RKO (cell line): ENCODE results near the gene GRM2.
"Not testable (repeated sequence)": the region's sequence is repeated elsewhere in the genome, so short reads cannot be mapped to it uniquely, and the experiment has no call there.

Experiments
- DNase-seq: peaks from one replicate; pipeline ENCODE4 v3.0.0-alpha.2; 2016; ENCODE audit warnings: low spot score

The GRM2 gene

GRCh38 chr3:51722362-51722761, 15.5 kb downstream of the GRM2 start:
- no peak for DNase-seq

- no peak for DNase-seq
Measured at GRCh38 chr3:51727500-51727899, 20.6 kb downstream of the GRM2 start.

- DNase-seq, result no peak
Measured at GRCh38 chr3:51729042-51729633, 22.3 kb downstream of the GRM2 start.

GRCh38 chr3:51733859-51734571, 27.1 kb downstream of the GRM2 start:
- no peak for DNase-seq

- no peak for DNase-seq
Measured at GRCh38 chr3:51734572-51734907, 27.7 kb downstream of the GRM2 start.

- no peak for DNase-seq
Measured at GRCh38 chr3:51735039-51735438, 28.2 kb downstream of the GRM2 start.

GRCh38 chr3:51735950-51736349, 29.1 kb downstream of the GRM2 start:
- DNase-seq, result no peak

GRCh38 chr3:51739110-51739509, 32.2 kb downstream of the GRM2 start:
- no peak for DNase-seq

- not testable (repeated sequence) for DNase-seq
Measured at GRCh38 chr3:51742320-51742719, 35.5 kb downstream of the GRM2 start.

GRCh38 chr3:51742978-51743377, 36.1 kb downstream of the GRM2 start:
- peak; percentile 38 for DNase-seq

- no peak for DNase-seq
Measured at GRCh38 chr3:51747840-51748239, 41.0 kb downstream of the GRM2 start.

GRCh38 chr3:51748327-51748726, 41.5 kb downstream of the GRM2 start:
- no peak for DNase-seq

- no peak for DNase-seq
Measured at GRCh38 chr3:51750878-51751277, 44.0 kb downstream of the GRM2 start.

GRCh38 chr3:51751287-51751686, 44.4 kb downstream of the GRM2 start:
- no peak for DNase-seq

- not testable (repeated sequence) for DNase-seq
Measured at GRCh38 chr3:51753763-51754750, 47.2 kb downstream of the GRM2 start.

- DNase-seq, result no peak
Measured at GRCh38 chr3:51759203-51759602, 52.3 kb downstream of the GRM2 start.
